NCI-H1694 (cell line): Measurements from ENCODE around the gene GPR143.
A peak's percentile ranks its signal among the peaks of the same experiment; 100 is the strongest.
"Not testable (repeated sequence)": the region's sequence is repeated elsewhere in the genome, so short reads cannot be mapped to it uniquely, and the experiment has no call there.

Experiments used
- DNase-seq: peaks from one replicate; lab custom pipeline; 2025; lab: John Stamatoyannopoulos, UW

The GPR143 gene

DNA sequence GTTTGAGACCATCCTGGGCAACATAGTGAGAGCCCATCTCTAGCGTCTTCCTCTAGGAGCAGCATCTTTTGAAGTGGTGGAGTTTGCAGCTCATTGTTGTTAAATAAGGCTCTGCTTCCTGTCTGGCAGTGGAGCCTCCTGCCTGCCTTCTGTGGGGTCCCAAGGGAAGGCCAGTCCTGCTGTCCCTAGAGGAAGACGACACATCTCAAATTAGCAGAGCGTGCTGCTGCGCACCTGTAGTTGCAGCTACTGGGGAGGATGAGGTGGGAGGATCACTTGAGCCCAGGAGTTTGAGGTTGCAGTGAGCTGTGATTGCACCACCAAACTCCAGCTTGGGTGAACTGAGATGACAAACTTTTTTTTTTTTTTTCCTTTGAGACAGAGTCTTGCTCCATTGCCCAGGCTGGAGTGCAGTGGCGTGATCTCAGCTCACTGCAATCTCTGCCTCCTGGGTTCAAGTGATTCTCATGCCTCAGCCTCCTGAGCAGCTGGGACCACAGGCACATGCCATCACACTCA lies 2.7 kb upstream of the GPR143 start:
- DNase-seq = not testable (repeated sequence)

GRCh38 chrX:9767375-9767774 lies 1.7 kb upstream of the GPR143 start:
- no peak for DNase-seq

GRCh38 chrX:9765072-9765736 lies 443 bp downstream of the GPR143 start:
- DNase-seq = no peak

DNA sequence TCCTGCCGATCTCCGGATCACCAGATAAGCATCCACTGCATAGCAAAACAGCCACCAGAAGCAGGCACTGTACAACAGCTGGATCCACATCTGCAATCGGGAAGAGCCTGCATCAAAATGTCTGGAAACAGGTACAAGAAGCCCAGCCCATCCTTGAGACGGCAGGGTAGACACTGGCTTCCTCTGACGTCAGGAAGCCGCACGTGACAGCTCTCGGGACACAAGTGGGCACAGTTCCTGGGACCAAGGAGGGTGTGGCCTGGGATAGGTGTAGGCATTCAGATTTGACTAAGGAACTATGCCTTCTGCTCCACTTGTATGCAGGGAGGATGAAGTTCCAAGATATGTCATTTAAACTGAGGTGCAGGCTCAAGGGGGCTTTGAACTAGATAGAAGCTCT lies 6.3 kb downstream of the GPR143 start:
- no peak for DNase-seq

- DNase-seq = no peak
Observed at GRCh38 chrX:9758021-9758638, 7.5 kb downstream of the GPR143 start.

DNA sequence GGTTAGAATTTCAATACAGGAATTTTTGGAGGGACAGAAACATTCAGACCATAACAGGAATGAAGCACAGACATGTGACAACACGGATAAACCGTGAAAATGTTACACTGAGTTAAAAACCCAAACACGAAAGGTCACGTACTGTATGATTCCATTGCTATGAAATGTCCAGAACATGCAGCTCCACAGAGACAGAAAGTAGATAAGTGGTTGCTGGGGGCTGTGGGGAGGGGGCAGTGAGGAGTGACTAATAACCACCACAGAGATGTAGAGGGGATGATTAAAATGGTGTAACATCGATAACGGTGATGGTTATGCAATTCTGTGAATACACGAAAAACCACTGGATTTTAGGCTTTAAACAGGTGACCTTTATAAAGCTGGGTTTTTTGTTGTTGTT lies 8.3 kb downstream of the GPR143 start:
- no peak for DNase-seq

GRCh38 chrX:9749146-9749692 lies 16.4 kb downstream of the GPR143 start:
- DNase-seq = no peak

DNA sequence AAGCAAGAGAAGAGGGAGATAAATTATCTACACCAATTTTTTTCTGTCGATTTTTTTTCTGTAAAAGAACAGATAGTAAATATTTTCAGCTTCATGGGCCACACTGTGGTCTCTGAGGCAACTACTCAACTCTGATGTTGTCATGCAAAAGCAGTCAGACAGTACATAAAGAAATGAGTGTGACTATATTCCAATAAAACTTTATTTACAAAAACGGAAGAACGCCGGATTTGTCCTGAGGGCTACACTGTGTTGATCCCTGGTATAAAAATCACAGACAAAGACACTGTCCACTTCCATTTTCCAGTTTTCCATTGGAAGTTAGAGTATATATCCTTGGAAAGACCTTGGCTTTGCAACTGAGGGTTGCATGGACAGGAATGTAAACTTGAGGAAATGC lies 18.0 kb downstream of the GPR143 start:
- no peak for DNase-seq

DNA sequence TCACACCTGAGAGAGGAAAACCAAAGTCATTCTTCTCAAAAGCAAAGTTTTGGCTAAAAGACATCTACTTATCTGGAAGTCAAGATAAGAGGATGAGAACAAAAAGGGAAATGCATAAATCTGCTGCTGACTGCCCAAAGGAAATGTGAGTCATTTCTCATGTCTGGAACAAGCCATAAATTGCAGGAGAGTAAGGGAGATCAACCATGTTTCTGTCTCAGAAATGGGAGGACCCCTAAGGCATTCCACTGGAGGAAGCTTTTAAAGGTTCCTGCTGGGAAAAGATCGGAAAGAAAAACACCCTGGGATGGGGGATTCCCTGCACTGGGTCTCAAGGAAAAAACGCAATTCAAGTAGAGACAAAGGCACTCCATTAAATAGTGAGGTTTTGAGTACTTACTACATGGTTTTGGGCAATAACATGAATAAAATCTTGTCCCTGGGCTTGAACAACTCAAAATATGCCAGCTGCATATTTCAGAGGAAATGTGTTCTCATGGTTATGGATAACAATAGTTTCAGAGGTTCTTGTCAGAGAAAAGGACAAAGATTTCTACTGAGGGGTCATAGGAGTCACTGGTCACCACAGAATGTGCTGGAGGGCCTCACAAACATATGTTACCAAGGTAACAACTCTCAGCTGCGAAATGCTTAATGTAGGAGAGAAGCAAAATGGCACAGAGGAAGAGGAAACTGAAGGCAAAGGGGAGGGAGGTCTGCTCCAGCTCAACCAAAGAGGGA lies 19.3 kb downstream of the GPR143 start:
- no peak for DNase-seq

- DNase-seq = no peak
Observed at GRCh38 chrX:9745417-9746115, 20.1 kb downstream of the GPR143 start.

- DNase-seq = no peak
Observed at GRCh38 chrX:9739130-9739529, 26.5 kb downstream of the GPR143 start.

GRCh38 chrX:9738151-9738550 lies 27.5 kb downstream of the GPR143 start:
- no peak for DNase-seq

GRCh38 chrX:9737363-9737762 lies 28.3 kb downstream of the GPR143 start:
- DNase-seq = no peak

GRCh38 chrX:9730752-9731151 lies 34.9 kb downstream of the GPR143 start:
- no peak for DNase-seq

DNA sequence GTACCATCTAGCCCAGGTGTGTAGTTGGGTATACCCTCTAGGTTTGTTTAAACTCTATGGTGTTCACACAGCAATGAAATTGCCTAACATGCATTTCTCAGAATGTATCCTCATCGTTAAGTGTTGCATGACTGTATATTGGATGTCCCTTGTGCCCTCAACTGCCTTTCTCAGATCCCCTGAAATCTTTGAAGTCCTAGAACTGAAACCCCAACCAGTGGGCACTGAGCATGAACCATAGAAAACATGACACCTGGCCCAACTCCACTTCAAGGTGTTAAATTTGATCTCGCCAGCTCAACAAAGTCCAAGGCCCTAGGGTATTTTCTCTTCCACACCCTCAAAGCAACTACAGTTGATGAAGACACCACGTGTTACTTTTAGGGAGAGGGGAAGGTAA lies 35.6 kb downstream of the GPR143 start:
- no peak for DNase-seq

GRCh38 chrX:9729171-9729885 lies 36.3 kb downstream of the GPR143 start:
- DNase-seq = no peak

GRCh38 chrX:9728261-9728660 lies 37.4 kb downstream of the GPR143 start:
- DNase-seq = no peak

DNA sequence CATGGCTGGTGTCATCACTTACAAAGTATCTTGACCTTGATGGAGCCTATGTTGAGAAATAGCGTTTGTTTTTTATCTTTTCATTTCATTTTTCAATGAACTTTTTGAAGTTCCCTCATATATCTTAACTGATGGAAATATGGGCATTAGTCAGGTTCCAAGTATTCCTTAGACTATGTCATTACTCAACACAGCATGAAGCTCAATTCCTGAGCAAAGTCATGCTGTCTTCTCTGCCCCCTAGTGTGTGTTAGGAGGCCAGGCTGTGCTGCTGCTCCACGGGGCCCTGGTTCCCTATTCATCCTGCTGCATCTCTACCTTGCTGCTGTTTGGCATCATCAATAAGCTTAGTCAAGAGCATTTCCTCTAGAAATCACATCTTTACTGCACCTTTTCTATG lies 40.9 kb downstream of the GPR143 start:
- no peak for DNase-seq

DNA sequence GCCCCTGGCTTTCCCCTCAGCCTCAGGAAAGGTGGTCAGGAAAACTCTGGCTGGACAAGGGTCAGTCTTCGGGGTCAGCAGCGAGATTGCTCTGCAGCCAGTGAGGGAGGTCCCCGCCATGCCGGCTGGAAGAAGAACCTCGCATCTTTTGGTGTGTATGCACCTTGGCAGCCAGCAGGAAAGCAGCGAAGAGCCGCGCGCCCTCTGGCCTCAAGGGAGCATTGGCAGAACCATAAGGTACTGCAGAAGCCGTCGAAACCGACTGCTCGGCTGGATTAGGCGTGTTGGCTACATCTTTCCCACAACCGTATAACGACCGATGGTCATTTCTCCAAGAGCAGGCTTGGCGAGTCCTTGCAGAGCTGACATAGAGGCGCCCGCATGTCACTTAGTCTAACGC lies 48.3 kb downstream of the GPR143 start:
- no peak for DNase-seq

DNA sequence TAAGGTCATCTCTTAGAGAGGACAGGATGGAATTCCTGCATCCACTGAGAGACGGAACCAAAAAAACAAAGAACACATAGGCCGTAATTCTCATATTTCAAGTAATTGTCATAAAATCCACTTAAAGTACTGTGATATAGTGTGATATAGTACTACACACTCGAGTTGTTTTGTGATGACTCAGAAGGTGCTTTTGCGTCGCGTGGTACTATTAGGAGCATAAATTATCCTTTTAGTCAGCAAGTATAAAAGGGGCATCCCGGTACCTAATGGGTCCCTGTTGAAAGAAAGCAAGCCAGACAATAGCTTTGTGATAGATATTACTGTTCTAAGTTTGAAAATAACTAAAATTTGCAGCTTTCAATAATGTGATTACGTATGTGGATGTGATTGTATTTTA lies 55.3 kb downstream of the GPR143 start:
- DNase-seq = no peak

- peak; percentile 22 for DNase-seq
Observed at GRCh38 chrX:9708923-9709553, 56.6 kb downstream of the GPR143 start.
